K562 (cell line): Measurements from ENCODE around the gene RER1. TPM values are rescaled to one million over a fixed set of nuclear protein-coding genes. Genes with fewer than 3 reads are reported as not detected.

ENCODE experiments used
- FUS ChIP-seq: fragments of 200-400 bp; formaldehyde crosslinking; optimal IDR thresholded peaks from 2 replicates; pipeline ENCODE3; 2017; ENCODE audit warnings: low read depth, low read length
- GTF2E2 ChIP-seq: fragments of 200-800 bp; sonication (Bioruptor generic); IDR thresholded peaks from 2 replicates; pipeline ENCODE4 v1.6.1; 2016; ENCODE audit warnings: missing genetic modification characterization, missing compliant biosample characterization
- KLF10 ChIP-seq: fragments of 250-450 bp; sonication (Bioruptor Pico); IDR thresholded peaks from 2 replicates; pipeline ENCODE4 v1.6.1; 2021; ENCODE audit warnings: matching md5 sums
- PTRF ChIP-seq: fragments of 450-650 bp; IDR thresholded peaks from 2 replicates; pipeline ENCODE4 v1.6.1; 2016; ENCODE audit warnings: mild to moderate bottlenecking, missing genetic modification characterization, missing compliant biosample characterization
- SETDB1 ChIP-seq: IDR thresholded peaks from one replicate; pipeline ENCODE4 v1.6.1; 2012; ENCODE audit warnings: low read length, control low read depth, inconsistent platforms
- SLC30A9 ChIP-seq: fragments of 250-450 bp; sonication (Bioruptor Pico); IDR thresholded peaks from 2 replicates; pipeline ENCODE4 v1.8.0; 2022; ENCODE audit warnings: mild to moderate bottlenecking, moderate library complexity
- SREBF1 ChIP-seq: fragments of 150-350 bp; IDR thresholded peaks from 2 replicates; pipeline ENCODE4 v1.6.1; 2014; ENCODE audit warnings: antibody characterized with exemption, low read depth, low read length, borderline replicate concordance
- ZBTB11 ChIP-seq, 3 experiments: fragments of 200-800 bp in 1 of 3; fragments of 250-450 bp in 1 of 3; fragments of 450-650 bp in 1 of 3; sonication (Bioruptor Pico) in 1 of 3; sonication (Bioruptor generic) in 1 of 3; formaldehyde crosslinking in 1 of 3; IDR thresholded peaks; 2 replicates each; pipeline versions ENCODE4 v1.6.1 to v1.8.0; 2016 to 2022; ENCODE audit warnings: mild to moderate bottlenecking in 2 of 3, missing genetic modification characterization in 2 of 3, missing compliant biosample characterization in 1 of 3, moderate library complexity in 1 of 3
- ZNF444 ChIP-seq: fragments of 250-450 bp; sonication (Bioruptor Pico); IDR thresholded peaks from 2 replicates; pipeline ENCODE4 v1.4.0; 2020; ENCODE audit warnings: mild to moderate bottlenecking, moderate library complexity
- ZNF778 ChIP-seq: fragments of 450-650 bp; formaldehyde crosslinking; IDR thresholded peaks from 2 replicates; pipeline ENCODE4 v1.4.0; 2020; ENCODE audit warnings: mild to moderate bottlenecking, moderate library complexity
- ZNF79 ChIP-seq: fragments of 250-450 bp; sonication (Bioruptor Pico); IDR thresholded peaks from 2 replicates; pipeline ENCODE4 v1.4.0; 2020; ENCODE audit warnings: low read depth, mild to moderate bottlenecking, moderate library complexity
- polyA plus RNA-seq, 8 experiments: library from polyadenylated mRNA; depleted of rRNA in 4 of 8; stranded (reverse) in 5 of 8; unstranded in 3 of 8; fragments of >200 nt; fragmentation: Nextera tagmentation in 2 of 8; fragmentation: Illumina TruSeq in 1 of 8; extraction: Ambion mirVana in 2 of 8; extraction: Trizol in 1 of 8; gene quantifications; 2 replicates each; pipeline versions ENCODE4 v1.2.1 to v1.2.3, GENCODE V29; 2011 to 2014; ENCODE audit warnings: inconsistent platforms in 1 of 8, missing spikeins in 1 of 8
- total RNA-seq, 7 experiments: library from RNA; depleted of rRNA in 6 of 7; stranded (reverse); fragments of >200 nt in 6 of 7; fragmentation: Illumina TruSeq in 2 of 7; extraction: Trizol in 2 of 7; gene quantifications; 2 replicates each; pipeline versions ENCODE4 v1.2.1 to v1.2.3, GENCODE V29; 2011 to 2021; ENCODE audit warnings: low replicate concordance in 1 of 7

Gene RER1
- total and polyA plus RNA-seq, 9 of the 15 experiments (the other 6 are each of a cell fraction or from before 2014, with no cell fraction given), result 19.6 to 354 (median 183) TPM

GRCh38 chr1:2431518-2431917, 39.9 kb downstream of the RER1 start (continued):
- TF ChIP-seq ZBTB11 (CRISPR knock-in tag; IDR thresholded peaks at IDR 0.05) (no peak), ZNF444 (CRISPR knock-in tag) (no peak), SREBF1 (no peak), ZNF79 (no peak), FUS (no peak), SLC30A9 (CRISPR knock-in tag) (no peak), ZNF778 (CRISPR knock-in tag) (no peak), SETDB1 (no peak), KLF10 (no peak), PTRF (tag) (no peak), GTF2E2 (tag) (no peak)
